Coronary artery (tissue), 2 donors: ENCODE measurements around the gene PLCG1.
"Not testable (repeated sequence)": the region's sequence is repeated elsewhere in the genome, so short reads cannot be mapped to it uniquely, and the experiment has no call there.

Experiments
- DNase-seq: peaks from one replicate; pipeline ENCODE4 v3.0.0-alpha.2; 2017; ENCODE audit warnings: low spot score
- H3K27ac ChIP-seq, 2 donors: fragments of 200-600 bp; sonication (generic); one replicate each; pipeline ENCODE4 v1.5.1; 2016 to 2019
- H3K4me3 ChIP-seq: fragments of 200-600 bp; sonication (generic); 2 replicates; pipeline ENCODE4 v1.5.1; 2016; ENCODE audit warnings: mild to moderate bottlenecking, moderate library complexity
- CTCF ChIP-seq: fragments of 200-600 bp; sonication (generic); IDR thresholded peaks from one replicate; pipeline ENCODE4 v1.5.1; 2019; ENCODE audit warnings: antibody characterized with exemption

Gene PLCG1

DNA sequence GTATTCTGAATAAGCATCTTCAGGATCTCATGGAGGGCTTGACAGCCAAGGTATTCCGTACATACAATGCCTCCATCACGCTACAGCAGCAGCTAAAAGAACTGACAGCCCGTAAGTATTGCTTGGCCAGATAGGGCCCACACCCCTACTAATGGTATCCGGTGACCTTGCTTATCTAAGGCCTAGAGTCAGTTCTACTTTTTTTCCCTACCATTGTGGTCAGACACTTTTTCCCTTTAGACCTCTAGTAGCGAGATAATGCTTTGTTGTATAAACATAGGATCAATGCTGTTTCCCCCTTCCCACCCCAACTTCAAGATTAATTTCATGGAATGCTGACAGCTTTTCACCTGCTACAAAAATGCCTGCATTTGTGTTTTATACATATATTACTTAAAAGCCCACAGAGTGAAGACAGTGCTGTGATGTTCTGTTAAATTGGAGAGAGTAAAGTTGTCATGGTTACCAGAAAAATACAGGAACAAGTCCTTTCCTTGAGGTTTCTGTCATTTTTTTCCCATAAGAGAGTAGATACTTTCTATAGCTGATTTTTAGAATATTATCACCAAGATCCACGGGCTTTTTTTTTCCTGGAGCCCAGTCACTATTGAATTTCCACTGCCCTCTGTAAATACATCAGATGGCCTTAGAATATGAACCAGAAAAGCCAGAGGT lies 20.9 kb upstream of the PLCG1 start:
- DNase-seq = no peak
- TF ChIP-seq CTCF = no peak
- Histone ChIP-seq H3K4me3 (no peak overlapping the region), H3K27ac (no peak overlapping the region)

GRCh38 chr20:41118159-41118558 lies 19.2 kb upstream of the PLCG1 start:
- DNase-seq, H3K27ac ChIP-seq: not testable (repeated sequence)

GRCh38 chr20:41118632-41119031 lies 18.7 kb upstream of the PLCG1 start:
- DNase-seq = no peak
- TF ChIP-seq CTCF = no peak
- Histone ChIP-seq H3K27ac (no peak overlapping the region), H3K4me3 (no peak overlapping the region)

More at GRCh38 chr20:41118159-41118558, 19.2 kb upstream of the PLCG1 start:
- H3K4me3 ChIP-seq = not testable (repeated sequence)

DNA sequence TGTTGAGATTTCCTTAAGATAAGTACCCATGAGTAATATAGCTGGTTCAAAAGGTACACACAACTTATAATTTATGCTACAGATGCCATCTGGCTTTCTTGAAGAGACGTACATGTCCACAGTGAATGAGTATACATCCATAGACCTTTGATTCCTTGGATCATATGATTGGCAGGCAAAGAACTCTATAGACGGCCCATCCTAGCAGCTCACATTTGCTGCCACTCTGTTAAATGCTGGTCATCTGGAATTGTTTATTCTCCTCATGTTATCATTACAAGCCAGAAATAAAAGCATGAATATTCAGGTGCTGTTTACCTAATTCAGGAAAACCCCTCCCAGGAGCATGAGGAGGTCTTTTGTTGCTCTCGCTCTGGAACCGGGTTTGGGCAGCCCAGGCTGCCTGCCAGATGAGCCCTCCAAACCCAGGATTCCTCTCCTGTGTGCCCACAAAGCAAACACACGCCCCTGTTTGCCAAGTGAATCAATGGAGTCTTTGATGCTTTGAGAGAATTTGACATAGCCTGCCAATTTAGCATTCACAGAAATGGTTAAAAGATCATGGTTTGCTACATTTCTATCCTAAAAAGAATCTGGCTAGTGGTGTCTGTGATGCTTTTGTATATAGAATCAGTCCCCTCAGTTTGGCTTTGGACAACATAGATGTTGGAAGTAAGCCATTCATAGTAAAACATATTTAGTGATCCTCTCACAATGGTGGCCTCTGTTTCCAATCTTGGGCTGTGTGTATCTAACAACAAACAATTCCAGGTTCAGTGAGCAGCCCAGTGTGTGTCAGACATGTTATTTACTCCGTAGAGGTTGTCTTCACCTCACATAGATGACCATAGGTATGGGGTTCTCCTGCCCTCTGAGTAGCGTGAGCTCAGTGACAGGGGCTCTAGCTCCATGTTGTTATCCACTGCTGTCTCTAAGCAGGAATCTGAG lies 17.5 kb upstream of the PLCG1 start:
- TF ChIP-seq CTCF = no peak
- H3K27ac ChIP-seq = no peak overlapping the region
- DNase-seq = no peak
- H3K4me3 ChIP-seq = no peak overlapping the region

DNA sequence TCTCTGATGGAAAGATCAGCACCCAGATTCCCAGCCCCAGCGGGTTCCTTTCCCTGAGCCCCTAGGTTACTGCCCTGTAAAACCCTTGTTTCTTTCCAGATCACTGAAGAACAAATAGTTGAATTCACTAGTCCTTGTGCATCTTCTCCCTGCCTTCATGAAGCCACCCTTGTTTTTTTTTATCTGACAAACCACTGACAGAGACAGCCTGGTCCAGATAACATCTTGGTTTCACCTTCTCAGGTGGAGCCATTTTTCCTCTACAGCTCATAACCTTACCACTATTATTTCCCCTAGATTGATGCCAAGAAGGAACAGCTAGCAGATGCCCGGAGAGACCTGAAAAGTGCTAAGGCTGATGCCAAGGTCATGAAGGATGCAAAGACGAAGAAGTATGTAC lies 15.9 kb upstream of the PLCG1 start:
- no peak for DNase-seq
- no peak for TF ChIP-seq CTCF
- no peak overlapping the region for H3K27ac ChIP-seq
- H3K4me3 ChIP-seq = no peak overlapping the region

DNA sequence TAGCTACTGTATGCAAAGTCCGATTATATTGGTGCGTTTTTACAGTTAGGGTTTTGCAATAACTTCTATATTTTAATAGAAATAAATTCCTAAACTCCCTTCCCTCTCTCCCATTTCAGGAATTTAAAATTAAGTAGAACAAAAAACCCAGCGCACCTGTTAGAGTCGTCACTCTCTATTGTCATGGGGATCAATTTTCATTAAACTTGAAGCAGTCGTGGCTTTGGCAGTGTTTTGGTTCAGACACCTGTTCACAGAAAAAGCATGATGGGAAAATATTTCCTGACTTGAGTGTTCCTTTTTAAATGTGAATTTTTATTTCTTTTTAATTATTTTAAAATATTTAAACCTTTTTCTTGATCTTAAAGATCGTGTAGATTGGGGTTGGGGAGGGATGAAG lies 13.7 kb upstream of the PLCG1 start:
- no peak overlapping the region for H3K4me3 ChIP-seq
- no peak for TF ChIP-seq CTCF
- no peak for DNase-seq
- no peak overlapping the region for H3K27ac ChIP-seq

DNA sequence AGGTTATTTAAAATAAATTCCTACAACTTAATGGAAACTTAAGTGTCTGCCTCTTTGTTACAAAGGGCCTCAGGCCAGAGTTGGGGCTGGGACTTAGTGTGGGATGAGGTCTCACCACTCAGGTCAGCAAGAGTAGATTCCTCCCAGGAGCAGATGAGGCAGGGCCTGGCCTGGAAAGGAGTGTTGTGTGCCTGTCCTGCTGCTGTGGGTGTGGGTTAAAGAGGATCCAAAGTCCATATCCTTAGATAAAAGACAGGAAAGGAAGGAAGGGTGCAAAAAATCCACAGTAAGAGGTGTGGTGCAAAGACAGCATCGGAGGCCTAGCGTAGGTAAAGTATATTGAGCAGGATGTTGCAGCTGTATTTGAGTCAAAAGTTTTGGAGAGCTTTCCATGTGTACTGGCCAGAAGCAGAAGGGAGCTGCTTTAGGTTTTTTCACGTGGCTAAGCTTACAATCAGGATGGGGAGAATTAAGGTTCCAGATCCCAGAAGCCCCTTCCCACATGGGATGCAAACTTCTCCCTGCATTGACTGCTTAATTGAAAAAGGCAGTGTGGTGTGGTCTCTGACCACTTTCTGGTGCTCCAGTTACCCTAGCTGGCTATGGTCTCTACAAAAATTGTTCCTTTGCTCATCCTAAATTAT lies 12.8 kb upstream of the PLCG1 start:
- TF ChIP-seq CTCF = no peak
- Histone ChIP-seq H3K27ac (no peak overlapping the region), H3K4me3 (no peak overlapping the region)
- no peak for DNase-seq
